A673 (cell line): ENCODE results near the gene TNFRSF9. TPM values are rescaled to one million over a fixed set of nuclear protein-coding genes. Genes with fewer than 3 reads are reported as not detected.

Source experiments
- BruUV-seq: library from RNA; stranded (reverse); fragments of 400-500 nt; replicated peaks from 2 replicates; lab custom pipeline; 2021; lab: Mats Ljungman, UMichigan
- CTCF ChIA-PET: fragments of 300-600 bp; sonication (Branson Sonifier 250); formaldehyde crosslinking; loops from one replicate; lab custom pipeline; 2022; ENCODE audit warnings: antibody characterized with exemption; lab: Charles Lee
- POLR2A ChIA-PET: fragments of 300-600 bp; sonication (Branson Sonifier 250); formaldehyde crosslinking; loops from one replicate; lab custom pipeline; 2022; ENCODE audit warnings: antibody characterized with exemption; ENCODE audit not compliant: low non-redundant PET; lab: Charles Lee
- DNase-seq: peaks from one replicate; pipeline ENCODE4 v3.0.0-alpha.2; 2015; ENCODE audit warnings: low spot score
- H3K27ac ChIP-seq: fragments of 200-600 bp; sonication (generic); 2 replicates; pipeline ENCODE4 v1.5.1; 2016; ENCODE audit warnings: mixed run types, low read depth, mild to moderate bottlenecking, mixed read lengths, antibody characterized with exemption, low read length; ENCODE audit not compliant: poor library complexity, severe bottlenecking
- H3K27me3 ChIP-seq: fragments of 200-600 bp; sonication (generic); replicated peaks from 2 replicates; pipeline ENCODE4 v1.6.1; 2017; ENCODE audit warnings: mixed run types, low read depth, mild to moderate bottlenecking, mixed read lengths, antibody characterized with exemption, low read length; ENCODE audit not compliant: insufficient read depth, poor library complexity
- H3K36me3 ChIP-seq: fragments of 200-600 bp; sonication (generic); 2 replicates; pipeline ENCODE4 v1.6.1; 2016; ENCODE audit warnings: mixed run types, mild to moderate bottlenecking, mixed read lengths, antibody characterized with exemption, low read length; ENCODE audit not compliant: insufficient read depth, poor library complexity, severe bottlenecking
- H3K4me1 ChIP-seq: fragments of 200-600 bp; sonication (generic); 2 replicates; pipeline ENCODE4 v1.6.1; 2017; ENCODE audit warnings: mixed run types, mild to moderate bottlenecking, mixed read lengths, antibody characterized with exemption, low read length; ENCODE audit not compliant: insufficient read depth, poor library complexity, severe bottlenecking
- H3K4me3 ChIP-seq: fragments of 200-600 bp; sonication (generic); 2 replicates; pipeline ENCODE4 v1.5.1; 2016; ENCODE audit warnings: low read depth, mixed run types, mild to moderate bottlenecking, mixed read lengths, low read length; ENCODE audit not compliant: poor library complexity, severe bottlenecking
- H3K9me3 ChIP-seq: fragments of 200-600 bp; sonication (generic); 2 replicates; pipeline ENCODE4 v1.6.1; 2016; ENCODE audit warnings: mixed run types, low read depth, mild to moderate bottlenecking, mixed read lengths, antibody characterized with exemption, low read length; ENCODE audit not compliant: poor library complexity, severe bottlenecking
- CTCF ChIP-seq: fragments of 300-800, 200-600 bp; sonication (generic); conservative IDR thresholded peaks from 2 replicates; pipeline ENCODE4 v1.5.1; 2017; ENCODE audit warnings: low read depth, mild to moderate bottlenecking, antibody characterized with exemption, low read length, moderate library complexity, mixed read lengths
- EZH2 ChIP-seq: fragments of 200-600 bp; sonication (generic); IDR thresholded peaks from 2 replicates; pipeline ENCODE4 v1.6.1; 2017; ENCODE audit warnings: borderline replicate concordance, low read depth, mild to moderate bottlenecking, mixed read lengths, antibody characterized with exemption, low read length; ENCODE audit not compliant: poor library complexity, severe bottlenecking
- intact Hi-C: fragments of 100-400 bp; cut with micrococcal nuclease; formaldehyde crosslinking; loops from one replicate; pipeline ENCODE4 v1.10.0; 2022; ENCODE audit not compliant: unreplicated experiment
- total RNA-seq: library from RNA; stranded (reverse); gene quantifications from 2 replicates; pipeline ENCODE4 v1.2.3, GENCODE V29; 2021

TNFRSF9 gene
- total RNA-seq, 1 experiment from 2014 or later, result 1.8 TPM

- H3K9me3 ChIP-seq, result no peaks in the 10 kb centered on the region
- H3K4me1 ChIP-seq, result no peaks in the 10 kb centered on the region
- H3K4me3 ChIP-seq, result no peak overlapping the region
- H3K27me3 ChIP-seq, result no peaks in the 10 kb centered on the region
- TF ChIP-seq EZH2, result no peak
- no peak for TF ChIP-seq CTCF
- H3K27ac ChIP-seq, result no peak overlapping the region
- intact Hi-C loops, result no loop called here
- CTCF ChIA-PET, result no interaction called here
- peaks cover 75% of the 10 kb centered on the region for H3K36me3 ChIP-seq
- POLR2A ChIA-PET, result no interaction called here
- BruUV-seq, result no TSS peak
- DNase-seq, result no peak
Measured at GRCh38 chr1:7970246-7970645, 29.6 kb upstream of the TNFRSF9 start.

- BruUV-seq, result no TSS peak
- Histone ChIP-seq H3K36me3 (peaks cover 93% of the 10 kb centered on the region), H3K4me3 (no peak overlapping the region), H3K4me1 (no peaks in the 10 kb centered on the region), H3K27me3 (no peaks in the 10 kb centered on the region), H3K9me3 (no peaks in the 10 kb centered on the region), H3K27ac (no peak overlapping the region)
- CTCF ChIA-PET, result no interaction called here
- POLR2A ChIA-PET, result no interaction called here
- TF ChIP-seq EZH2 (no peak), CTCF (no peak)
- DNase-seq, result no peak
- intact Hi-C loops, result loop anchor here (10.0 kb wide), 1 partner anchor 63 kb away; no protein-coding TSS in a partner anchor
Measured at GRCh38 chr1:7967651-7968050, 27.0 kb upstream of the TNFRSF9 start.

- peaks cover 90% of the 10 kb centered on the region for H3K36me3 ChIP-seq
- no peaks in the 10 kb centered on the region for H3K27me3 ChIP-seq
- ChIA-PET POLR2A (no interaction called here), CTCF (no interaction called here)
- TF ChIP-seq EZH2 (no peak), CTCF (no peak)
- no peaks in the 10 kb centered on the region for H3K9me3 ChIP-seq
- H3K4me1 ChIP-seq, result no peaks in the 10 kb centered on the region
- intact Hi-C loops, result loop anchor here (10.0 kb wide), 1 partner anchor 62 kb away; no protein-coding TSS in a partner anchor
- no peak for DNase-seq
- no peak overlapping the region for H3K27ac ChIP-seq
- no TSS peak for BruUV-seq
- H3K4me3 ChIP-seq, result no peak overlapping the region
Measured at GRCh38 chr1:7967196-7967595, 26.6 kb upstream of the TNFRSF9 start.
